HEK293 (cell line): ENCODE results near the gene DMRTC1.
"Not testable (repeated sequence)": the region's sequence is repeated elsewhere in the genome, so short reads cannot be mapped to it uniquely, and the experiment has no call there.

Source experiments
- CTCF ChIA-PET: fragments of 350-600 bp; formaldehyde crosslinking; extraction: SDS; loops from one replicate; lab custom pipeline; 2021; ENCODE audit warnings: antibody characterized with exemption; lab: Yijun Ruan, JAX
- POLR2A ChIA-PET: fragments of 300-600 bp; formaldehyde crosslinking; extraction: SDS; loops from one replicate; lab custom pipeline; 2020; ENCODE audit warnings: antibody characterized with exemption, inconsistent platforms; lab: Yijun Ruan, JAX
- H3K27ac ChIP-seq: fragments of 200-500 bp; sonication (Bioruptor generic); 2 replicates; pipeline ENCODE4 v1.5.1; 2014; ENCODE audit warnings: low read depth, low read length, control low read depth, inconsistent platforms; ENCODE audit errors: extremely low read depth
- H3K36me3 ChIP-seq, 2 experiments: fragments of 200-500 bp in 1 of 2; sonication (Bioruptor generic) in 1 of 2; 1 replicate in 1 of 2; 2 replicates in 1 of 2; pipeline ENCODE4 v1.5.1; 2014 to 2017; ENCODE audit warnings: inconsistent platforms in 2 of 2, low read length in 2 of 2; ENCODE audit not compliant: control insufficient read depth in 2 of 2, insufficient read depth in 1 of 2
- H3K4me1 ChIP-seq: fragments of 200-500 bp; sonication (Bioruptor generic); 2 replicates; pipeline ENCODE4 v1.5.1; 2014; ENCODE audit warnings: mild to moderate bottlenecking, low read length, inconsistent platforms; ENCODE audit not compliant: control insufficient read depth, insufficient read depth
- H3K4me3 ChIP-seq: 2 replicates; pipeline ENCODE4 v1.5.1; 2011; ENCODE audit warnings: low read depth, mild to moderate bottlenecking, control low read depth, low read length, moderate library complexity
- H3K9me3 ChIP-seq: fragments of 200-500 bp; sonication (Bioruptor generic); 2 replicates; pipeline ENCODE4 v1.5.1; 2014; ENCODE audit warnings: low read depth, low read length, inconsistent platforms; ENCODE audit not compliant: control insufficient read depth, insufficient read depth

The DMRTC1 gene, protein sequence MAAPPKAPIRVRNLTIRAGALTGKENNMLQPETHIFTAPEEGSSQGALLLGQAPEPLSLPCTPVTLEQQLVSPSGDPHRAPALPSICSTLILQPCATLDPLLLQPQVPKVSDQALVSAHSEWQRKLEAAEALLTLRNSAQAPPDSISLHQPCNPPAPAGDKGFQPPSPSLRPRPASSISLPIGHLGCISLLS

GRCh38 chrX:72943819-72944169, at the start of gene DMRTC1:
TSS of gene DMRTC1 (minus strand) at chrX:72943837. CDS start at chrX:72875694, 68,143 bp downstream.
- H3K36me3 ChIP-seq, H3K4me1 ChIP-seq, CTCF ChIA-PET, POLR2A ChIA-PET, H3K4me3 ChIP-seq, H3K27ac ChIP-seq, H3K9me3 ChIP-seq: not testable (repeated sequence)

DNA sequence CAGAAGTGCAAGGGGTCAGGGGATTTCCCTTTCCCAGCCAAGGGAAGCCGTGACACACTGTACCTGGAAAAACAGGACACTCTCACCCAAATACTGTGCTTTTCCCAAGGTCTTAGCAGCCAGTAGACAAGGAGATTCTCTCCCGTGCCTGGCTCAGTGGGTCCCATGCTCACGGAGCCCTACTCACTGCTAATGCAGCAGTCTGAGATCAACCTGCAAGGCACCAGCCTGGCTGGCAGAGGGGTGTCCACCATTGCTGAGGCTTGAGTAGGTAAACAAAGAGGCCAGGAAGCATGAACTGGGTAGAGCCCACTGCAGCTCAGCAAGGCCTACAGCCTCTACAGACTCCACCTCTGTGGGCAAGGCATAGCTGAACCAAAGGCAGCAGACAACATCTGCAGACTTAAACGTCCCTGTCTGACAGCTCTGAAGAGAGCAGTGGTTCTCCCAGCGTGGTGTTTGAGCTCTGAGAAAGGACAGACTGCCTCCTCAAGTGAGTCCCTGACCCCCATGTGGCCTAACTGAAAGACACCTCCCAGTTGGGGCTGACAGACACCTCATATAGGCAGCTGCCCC, 37.3 kb upstream of the DMRTC1 start:
- H3K4me3 ChIP-seq, H3K27ac ChIP-seq, H3K36me3 ChIP-seq, H3K9me3 ChIP-seq, H3K4me1 ChIP-seq, CTCF ChIA-PET, POLR2A ChIA-PET: not testable (repeated sequence)

- POLR2A ChIA-PET, H3K27ac ChIP-seq, H3K9me3 ChIP-seq, H3K36me3 ChIP-seq, H3K4me1 ChIP-seq, CTCF ChIA-PET, H3K4me3 ChIP-seq: not testable (repeated sequence)
Measured at GRCh38 chrX:72974885-72975284, 31.2 kb upstream of the DMRTC1 start.

GRCh38 chrX:72971859-72972258, 28.2 kb upstream of the DMRTC1 start:
- H3K4me3 ChIP-seq, CTCF ChIA-PET, H3K36me3 ChIP-seq, POLR2A ChIA-PET, H3K4me1 ChIP-seq, H3K27ac ChIP-seq, H3K9me3 ChIP-seq: not testable (repeated sequence)

DNA sequence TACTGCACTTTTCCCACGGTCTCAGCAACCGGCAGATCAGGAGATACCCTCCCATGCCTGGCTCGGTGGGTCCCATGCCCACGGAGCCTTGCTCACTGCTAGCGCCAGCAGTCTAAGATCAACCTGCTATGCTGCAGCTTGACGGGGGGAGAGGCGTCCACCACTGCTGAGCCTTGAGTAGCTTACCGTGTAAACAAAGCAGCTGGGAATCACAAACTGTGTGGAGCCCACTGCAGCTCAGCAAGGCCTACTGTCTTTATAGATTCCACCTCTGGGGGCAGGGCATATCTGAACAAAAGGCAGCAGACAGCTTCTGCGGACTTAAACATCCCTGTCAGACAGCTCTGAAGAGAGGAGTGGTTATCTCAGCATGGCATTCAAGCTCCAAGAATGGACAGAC, 16.3 kb upstream of the DMRTC1 start:
- H3K4me1 ChIP-seq, H3K4me3 ChIP-seq, H3K36me3 ChIP-seq, H3K9me3 ChIP-seq, H3K27ac ChIP-seq, CTCF ChIA-PET, POLR2A ChIA-PET: not testable (repeated sequence)

DNA sequence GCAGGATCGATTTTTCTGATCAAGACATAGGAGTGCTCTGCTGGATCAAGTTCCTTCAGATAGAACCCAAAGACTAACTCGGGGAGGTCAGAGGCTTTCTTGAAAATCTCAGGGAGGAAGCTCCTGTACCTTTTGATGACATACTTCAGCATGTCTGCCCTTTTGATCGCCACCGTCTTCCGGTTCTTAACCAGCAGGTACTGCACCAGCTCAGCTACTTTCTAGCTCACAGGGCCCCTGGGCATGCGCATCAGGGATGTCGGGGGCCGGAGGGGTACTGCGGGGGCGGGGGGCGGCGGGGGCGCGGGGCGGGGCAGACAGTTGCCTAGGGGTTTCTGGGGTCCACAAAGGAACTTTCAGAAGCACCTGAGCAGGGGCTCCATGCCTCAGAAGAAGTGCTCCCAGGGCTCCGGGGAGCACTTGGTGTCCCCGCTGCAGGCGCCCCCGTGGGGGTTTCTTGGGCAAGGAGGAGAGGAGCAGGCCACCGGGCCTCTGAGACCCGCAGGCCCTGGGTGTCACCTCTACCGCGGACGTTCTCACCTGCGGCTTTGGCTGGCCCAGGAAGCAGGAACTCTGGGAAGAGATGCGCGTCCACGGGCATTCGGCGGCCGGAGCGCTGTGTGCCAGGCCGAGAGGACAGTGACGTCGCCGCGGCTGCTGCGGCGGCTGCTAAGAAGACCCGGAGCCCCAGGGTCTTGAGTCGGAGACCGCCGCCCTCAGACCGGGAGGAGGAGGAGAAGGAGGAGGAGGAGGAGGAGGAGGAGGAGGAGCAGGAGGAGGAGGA, 410 bp downstream of the DMRTC1 start:
- POLR2A ChIA-PET: not testable (repeated sequence)

GRCh38 chrX:72942272-72942671, 1.4 kb downstream of the DMRTC1 start:
- H3K4me3 ChIP-seq, H3K4me1 ChIP-seq, POLR2A ChIA-PET, H3K9me3 ChIP-seq, H3K27ac ChIP-seq, H3K36me3 ChIP-seq, CTCF ChIA-PET: not testable (repeated sequence)

More for the DNA sequence above, 410 bp downstream of the DMRTC1 start:
- H3K36me3 ChIP-seq, CTCF ChIA-PET, H3K4me1 ChIP-seq, H3K27ac ChIP-seq, H3K9me3 ChIP-seq, H3K4me3 ChIP-seq: not testable (repeated sequence)

GRCh38 chrX:72937906-72938305, 5.7 kb downstream of the DMRTC1 start, which contains the start of gene FAM236A:
TSS of gene FAM236A (plus strand) at chrX:72938206. CDS start at chrX:72938263, 57 bp downstream.
- H3K4me3 ChIP-seq, CTCF ChIA-PET, H3K27ac ChIP-seq, H3K4me1 ChIP-seq, POLR2A ChIA-PET, H3K9me3 ChIP-seq, H3K36me3 ChIP-seq: not testable (repeated sequence)

- H3K4me1 ChIP-seq, H3K36me3 ChIP-seq, CTCF ChIA-PET, H3K4me3 ChIP-seq, H3K27ac ChIP-seq, H3K9me3 ChIP-seq, POLR2A ChIA-PET: not testable (repeated sequence)
Measured at GRCh38 chrX:72936882-72937455, 6.7 kb downstream of the DMRTC1 start.

DNA sequence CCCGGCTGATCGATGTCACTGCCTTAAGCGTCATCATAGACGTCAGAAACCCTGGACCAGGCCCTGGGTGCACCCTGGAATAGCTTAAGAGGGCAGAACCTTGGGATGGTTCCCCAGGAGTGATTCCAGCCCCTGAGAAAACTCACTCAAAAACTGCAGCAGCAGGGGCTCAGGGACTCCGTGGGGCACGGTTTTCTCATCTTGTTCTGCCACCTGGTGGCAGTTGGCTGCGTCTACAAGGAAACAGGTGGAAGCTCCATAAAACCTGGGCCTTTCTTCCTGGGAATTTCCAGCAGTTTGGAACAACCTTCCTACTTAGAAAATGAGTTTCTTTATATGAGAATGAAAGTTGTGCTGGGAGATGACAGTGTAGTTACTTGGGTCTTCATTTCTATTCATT, 7.2 kb downstream of the DMRTC1 start:
- CTCF ChIA-PET, POLR2A ChIA-PET, H3K4me3 ChIP-seq, H3K36me3 ChIP-seq, H3K27ac ChIP-seq, H3K4me1 ChIP-seq, H3K9me3 ChIP-seq: not testable (repeated sequence)

DNA sequence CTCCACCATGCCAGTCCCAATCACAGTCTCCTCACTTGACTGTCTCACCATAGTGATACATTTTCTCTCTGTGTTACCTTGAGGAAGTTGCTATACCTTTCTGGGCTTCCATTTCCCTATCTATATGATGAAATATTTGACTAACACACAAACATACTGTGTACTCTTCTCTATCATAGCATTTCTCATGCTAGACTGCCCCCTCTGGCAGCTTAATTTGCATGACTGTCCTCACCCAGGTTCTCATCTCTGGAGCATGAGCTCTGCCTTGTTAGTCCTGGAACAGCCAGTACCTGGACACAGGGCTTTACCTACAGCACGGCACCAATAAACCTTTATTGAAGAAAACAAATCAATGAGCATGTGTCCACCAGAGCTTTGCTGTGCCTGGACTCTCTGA, 11.4 kb downstream of the DMRTC1 start:
- H3K36me3 ChIP-seq, H3K4me1 ChIP-seq, CTCF ChIA-PET, H3K4me3 ChIP-seq, POLR2A ChIA-PET, H3K9me3 ChIP-seq, H3K27ac ChIP-seq: not testable (repeated sequence)
